Inflammatory macrophage treated with lipopolysaccharide for 4 hours (primary cell): ENCODE data around the gene PDE6H.
A peak's percentile ranks its signal among the peaks of the same experiment; 100 is the strongest.

Experiments
- DNase-seq: peaks from one replicate; pipeline ENCODE4 v3.0.0-alpha.2; 2020

The PDE6H gene

GRCh38 chr12:14952299-14952921 lies 20.4 kb upstream of the PDE6H start:
- DNase-seq: peak; percentile 88

GRCh38 chr12:14953752-14954151 lies 19.1 kb upstream of the PDE6H start:
- no peak for DNase-seq

- peak; percentile 43 for DNase-seq
Observed at GRCh38 chr12:14954269-14954668, 18.6 kb upstream of the PDE6H start.

GRCh38 chr12:14956024-14956891 lies 16.6 kb upstream of the PDE6H start:
- peak; percentile 74 for DNase-seq

GRCh38 chr12:14956905-14957304 lies 15.9 kb upstream of the PDE6H start:
- DNase-seq: no peak

GRCh38 chr12:14957551-14958168 lies 15.2 kb upstream of the PDE6H start:
- peak; percentile 61 for DNase-seq

GRCh38 chr12:14958361-14959125 lies 14.3 kb upstream of the PDE6H start:
- peak; percentile 50 for DNase-seq

- DNase-seq: no peak
Observed at GRCh38 chr12:14959126-14959440, 13.8 kb upstream of the PDE6H start.

- peak; percentile 46 for DNase-seq
Observed at GRCh38 chr12:14959463-14959862, 13.4 kb upstream of the PDE6H start.

- DNase-seq: no peak
Observed at GRCh38 chr12:14959916-14960496, 12.8 kb upstream of the PDE6H start.

GRCh38 chr12:14960548-14961465 lies 12.0 kb upstream of the PDE6H start:
- peak; percentile 70 for DNase-seq

GRCh38 chr12:14961466-14962152 lies 11.2 kb upstream of the PDE6H start, which contains the start of gene ARHGDIB:
Gene ARHGDIB (minus strand): TSS chr12:14961601. CDS start chr12:14950712, 10,889 bp downstream.
- peak; percentile 67 for DNase-seq

GRCh38 chr12:14962153-14962539 lies 10.7 kb upstream of the PDE6H start:
- peak; percentile 69 for DNase-seq

- no peak for DNase-seq
Observed at GRCh38 chr12:14962797-14963196, 10.0 kb upstream of the PDE6H start.

GRCh38 chr12:14963520-14963919 lies 9.3 kb upstream of the PDE6H start:
- no peak for DNase-seq

- peak; percentile 54 for DNase-seq
Observed at GRCh38 chr12:14964406-14964805, 8.4 kb upstream of the PDE6H start.

- no peak for DNase-seq
Observed at GRCh38 chr12:14965221-14965620, 7.6 kb upstream of the PDE6H start.

GRCh38 chr12:14968478-14968877 lies 4.4 kb upstream of the PDE6H start:
- DNase-seq: peak; percentile 57

GRCh38 chr12:14970473-14970872 lies 2.4 kb upstream of the PDE6H start:
- no peak for DNase-seq

GRCh38 chr12:14974633-14975032 lies 1.8 kb downstream of the PDE6H start:
- DNase-seq: no peak

GRCh38 chr12:14975457-14975856 lies 2.6 kb downstream of the PDE6H start:
- peak; percentile 76 for DNase-seq
